ENCODE measurements around the gene SLC6A9.

SLC6A9 gene

DNA sequence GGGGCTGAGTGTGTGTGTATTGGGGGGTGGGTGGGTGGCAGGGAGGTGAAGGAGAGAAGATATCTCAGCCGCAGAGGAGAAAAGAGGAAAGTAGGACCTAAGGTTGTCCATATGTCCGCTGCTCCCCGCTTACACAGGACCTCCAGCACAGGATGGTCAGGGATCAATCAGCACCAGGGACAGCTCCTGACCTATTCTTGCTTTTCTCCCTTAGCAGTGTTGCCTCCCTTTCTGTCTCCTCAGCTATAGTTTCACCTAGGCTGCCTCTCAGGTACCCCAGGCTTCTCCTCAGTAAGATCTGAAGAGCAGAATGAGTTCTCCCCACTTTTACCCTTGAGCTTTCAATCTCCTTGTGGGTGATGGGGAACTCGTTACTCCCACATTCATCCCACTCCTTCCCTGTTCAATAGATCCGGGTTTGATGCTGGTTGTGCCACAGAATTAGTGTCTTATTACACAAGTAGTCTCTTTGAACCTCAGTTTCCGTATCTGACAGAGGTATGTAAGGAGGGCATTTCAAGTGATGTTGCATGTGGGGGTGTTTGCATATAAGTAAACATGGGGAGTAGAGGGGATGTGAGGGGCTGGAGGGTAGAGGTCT is 62.8 kb downstream of the SLC6A9 start:
- TF ChIP-seq, protein P1, sequence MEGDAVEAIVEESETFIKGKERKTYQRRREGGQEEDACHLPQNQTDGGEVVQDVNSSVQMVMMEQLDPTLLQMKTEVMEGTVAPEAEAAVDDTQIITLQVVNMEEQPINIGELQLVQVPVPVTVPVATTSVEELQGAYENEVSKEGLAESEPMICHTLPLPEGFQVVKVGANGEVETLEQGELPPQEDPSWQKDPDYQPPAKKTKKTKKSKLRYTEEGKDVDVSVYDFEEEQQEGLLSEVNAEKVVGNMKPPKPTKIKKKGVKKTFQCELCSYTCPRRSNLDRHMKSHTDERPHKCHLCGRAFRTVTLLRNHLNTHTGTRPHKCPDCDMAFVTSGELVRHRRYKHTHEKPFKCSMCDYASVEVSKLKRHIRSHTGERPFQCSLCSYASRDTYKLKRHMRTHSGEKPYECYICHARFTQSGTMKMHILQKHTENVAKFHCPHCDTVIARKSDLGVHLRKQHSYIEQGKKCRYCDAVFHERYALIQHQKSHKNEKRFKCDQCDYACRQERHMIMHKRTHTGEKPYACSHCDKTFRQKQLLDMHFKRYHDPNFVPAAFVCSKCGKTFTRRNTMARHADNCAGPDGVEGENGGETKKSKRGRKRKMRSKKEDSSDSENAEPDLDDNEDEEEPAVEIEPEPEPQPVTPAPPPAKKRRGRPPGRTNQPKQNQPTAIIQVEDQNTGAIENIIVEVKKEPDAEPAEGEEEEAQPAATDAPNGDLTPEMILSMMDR (IDR thresholded peaks at IDR 0.05) = no peak

DNA sequence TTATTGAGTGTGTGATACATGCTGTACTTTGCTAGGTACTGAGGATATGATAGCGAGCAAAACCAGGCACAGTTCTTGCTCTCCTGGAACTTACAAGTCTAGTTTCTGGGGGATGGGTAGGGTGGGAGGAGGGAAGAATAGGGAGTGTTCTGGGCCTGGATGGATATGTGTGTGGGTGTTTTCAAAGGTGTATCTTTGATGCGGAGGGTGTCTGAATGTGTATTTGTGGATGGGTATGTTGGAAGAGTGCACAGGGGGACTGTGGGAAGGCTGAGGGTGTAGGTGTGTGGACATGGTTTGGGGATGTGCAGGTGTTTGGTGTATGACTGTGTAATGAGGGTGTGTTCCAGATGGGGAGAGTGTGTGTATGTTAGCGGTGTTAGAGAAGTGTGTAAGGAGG is 65.9 kb downstream of the SLC6A9 start:
- TF ChIP-seq, protein P1 (IDR thresholded peaks at IDR 0.05) = no peak

DNA sequence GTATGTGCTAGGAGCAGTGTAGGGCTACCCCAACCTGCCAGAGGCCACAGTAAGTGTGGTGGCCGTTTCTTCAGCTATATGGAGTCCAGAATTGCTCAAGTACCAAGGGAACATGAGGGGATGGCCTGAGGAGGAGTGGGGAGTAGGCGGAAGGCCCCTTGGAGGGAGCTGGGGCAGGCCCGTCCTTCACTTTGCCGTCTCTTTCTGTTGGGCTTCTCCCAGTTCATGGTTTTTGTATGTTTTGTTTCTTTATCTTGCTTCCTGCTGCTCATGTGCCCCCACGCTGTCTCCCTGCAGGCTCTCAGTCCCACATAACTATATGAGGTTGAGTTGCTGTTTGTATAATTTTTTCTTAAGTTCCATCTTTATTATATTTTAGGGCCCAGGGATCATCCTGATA is 67.4 kb downstream of the SLC6A9 start:
- TF ChIP-seq, protein P1 (IDR thresholded peaks at IDR 0.05) = no peak

DNA sequence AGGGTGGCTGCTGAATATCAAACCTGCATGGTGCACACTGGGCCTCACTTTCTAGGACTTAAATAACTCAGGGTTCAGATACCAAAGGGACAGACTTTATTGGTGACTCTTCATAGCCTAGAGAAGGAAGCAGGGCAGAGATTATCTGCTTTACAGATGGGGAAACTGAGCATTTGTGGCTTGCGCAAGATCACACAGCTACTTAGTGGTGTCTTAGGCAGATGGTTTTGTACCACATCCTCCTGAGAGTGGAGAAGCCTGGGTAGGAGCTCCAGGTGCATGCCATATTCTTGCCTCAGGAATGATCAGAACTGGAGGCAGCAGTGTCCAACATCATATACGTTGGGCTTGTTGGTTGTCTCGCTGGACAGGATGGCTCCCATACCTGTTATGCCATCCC is 68.3 kb downstream of the SLC6A9 start:
- TF ChIP-seq, protein P1 (IDR thresholded peaks at IDR 0.05) = no peak

DNA sequence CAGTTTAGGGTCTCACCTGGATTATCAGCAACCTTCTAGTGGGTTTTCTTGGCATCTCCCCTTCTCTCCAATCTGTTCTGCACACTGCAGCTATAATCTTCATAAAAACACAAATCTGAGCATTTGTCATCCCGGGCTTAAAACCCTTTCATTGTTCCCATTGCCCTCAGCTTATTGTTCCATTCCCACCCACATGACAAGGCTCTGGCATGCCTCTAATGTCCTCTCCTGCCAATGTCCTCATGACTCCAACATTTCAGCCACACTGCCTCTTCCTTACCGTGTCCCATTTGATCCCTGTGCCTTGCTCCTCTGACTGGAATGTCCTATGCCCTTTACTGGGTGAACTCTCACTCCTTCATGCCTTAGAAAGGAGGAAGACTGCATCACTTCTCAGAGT is 68.9 kb downstream of the SLC6A9 start:
- TF ChIP-seq, protein P1 (IDR thresholded peaks at IDR 0.05) = no peak

DNA sequence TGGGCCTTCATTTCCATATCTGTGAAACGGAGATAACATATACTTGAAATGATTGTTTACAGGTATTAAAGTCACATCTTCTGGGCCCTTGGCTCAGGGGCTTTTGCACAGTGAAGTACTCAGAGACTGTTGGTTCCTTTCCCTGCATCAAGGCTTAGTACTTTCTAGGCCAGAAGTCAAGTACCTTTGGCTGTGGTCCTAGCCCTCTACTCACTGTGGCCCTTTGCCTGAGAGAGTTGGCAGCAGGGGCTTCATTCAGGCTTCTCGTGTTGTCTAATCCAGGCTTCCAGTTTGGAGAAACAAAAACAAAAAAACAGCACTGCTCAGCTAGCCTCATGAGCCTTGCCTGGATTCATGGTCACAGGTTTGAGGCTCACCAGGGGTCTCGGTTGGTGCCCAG is 69.6 kb downstream of the SLC6A9 start:
- TF ChIP-seq, protein P1 (IDR thresholded peaks at IDR 0.05) = no peak

DNA sequence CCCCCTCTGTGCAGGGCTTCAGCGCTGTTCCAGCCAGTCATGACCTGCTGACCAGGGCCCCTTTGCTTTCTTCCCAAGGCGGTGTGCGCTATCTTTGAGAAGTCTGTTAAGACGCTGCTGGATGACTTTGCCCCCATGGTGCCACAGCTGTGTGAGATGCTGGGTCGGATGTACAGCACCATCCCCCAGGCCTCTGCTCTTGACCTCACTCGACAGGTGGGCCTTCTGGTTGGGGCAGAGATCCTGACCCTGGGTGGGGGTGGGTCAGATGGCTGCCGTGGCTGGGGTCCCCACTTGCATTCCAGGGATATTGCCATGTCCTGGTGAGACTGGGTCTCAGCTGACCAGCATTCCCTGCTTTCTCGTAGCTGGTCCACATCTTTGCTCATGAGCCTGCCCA is 70.5 kb downstream of the SLC6A9 start:
- TF ChIP-seq, protein P1 (IDR thresholded peaks at IDR 0.05) = no peak
